Frontal cortex (tissue), 4 donors: ENCODE data around the gene SPRTN. TPM values are rescaled to one million over a fixed set of nuclear protein-coding genes. Genes with fewer than 3 reads are reported as not detected.

Experiments used
- DNase-seq, 2 donors: peaks; one replicate each; pipeline ENCODE4 v3.0.0; 2012; ENCODE audit warnings: low spot score in 2 of 2
- FAIRE-seq: peaks from 2 replicates; lab custom pipeline; 2012; peaks lifted over from hg19 to GRCh38; lab: Jason Lieb, UNC
- total RNA-seq: library from RNA; depleted of rRNA; stranded (reverse); fragments of >200 nt; gene quantifications from one replicate; pipeline ENCODE4 v1.2.3, GENCODE V29; 2014
- donor health status: control.
- donor health status: control.
- donor health status: control.

Gene SPRTN
- total RNA-seq, 1 donor from 2014 or later: 14.3 TPM

- DNase-seq: no peak
- FAIRE-seq: no peak
These were observed 36.3 kb downstream of the SPRTN start for GRCh38 chr1:231374394-231374793.

GRCh38 chr1:231376101-231376500 lies 38.0 kb downstream of the SPRTN start:
- FAIRE-seq: no peak

GRCh38 chr1:231376875-231377549 lies 38.9 kb downstream of the SPRTN start:
- no peak for FAIRE-seq
- DNase-seq: no peak

More at GRCh38 chr1:231376101-231376500, 38.0 kb downstream of the SPRTN start:
- no peak for DNase-seq

- no peak for DNase-seq
- FAIRE-seq: no peak
These were observed 43.6 kb downstream of the SPRTN start for GRCh38 chr1:231381729-231382128.

GRCh38 chr1:231382426-231382825 lies 44.3 kb downstream of the SPRTN start:
- DNase-seq (no peak), FAIRE-seq (no peak)

GRCh38 chr1:231383159-231383860 lies 45.2 kb downstream of the SPRTN start:
- DNase-seq (no peak), FAIRE-seq (no peak)

- FAIRE-seq: no peak
- DNase-seq: no peak
These were observed 46.8 kb downstream of the SPRTN start for GRCh38 chr1:231384696-231385415.

- DNase-seq (no peak), FAIRE-seq (no peak)
These were observed 47.3 kb downstream of the SPRTN start for GRCh38 chr1:231385416-231385748.

- no peak for DNase-seq
- FAIRE-seq: no peak
These were observed 48.4 kb downstream of the SPRTN start for GRCh38 chr1:231386466-231386865.

GRCh38 chr1:231387770-231388669 lies 49.9 kb downstream of the SPRTN start:
- DNase-seq: no peak
- FAIRE-seq: no peak

- FAIRE-seq (no peak), DNase-seq (no peak)
These were observed 52.0 kb downstream of the SPRTN start for GRCh38 chr1:231390071-231390470.

- DNase-seq: no peak
- FAIRE-seq: no peak
These were observed 54.5 kb downstream of the SPRTN start for GRCh38 chr1:231392389-231393131.

GRCh38 chr1:231393668-231394067 lies 55.6 kb downstream of the SPRTN start:
- FAIRE-seq: no peak
- DNase-seq: no peak

GRCh38 chr1:231395076-231395997 lies 57.2 kb downstream of the SPRTN start:
- FAIRE-seq: no peak
- no peak for DNase-seq

- DNase-seq (no peak), FAIRE-seq (no peak)
These were observed 57.9 kb downstream of the SPRTN start for GRCh38 chr1:231395998-231396390.

- no peak for DNase-seq
- no peak for FAIRE-seq
These were observed 58.5 kb downstream of the SPRTN start for GRCh38 chr1:231396643-231397042.

- DNase-seq (no peak), FAIRE-seq (no peak)
These were observed 60.0 kb downstream of the SPRTN start for GRCh38 chr1:231397886-231398671.

- FAIRE-seq: no peak
These were observed 63.4 kb downstream of the SPRTN start for GRCh38 chr1:231401478-231401877.

More at GRCh38 chr1:231401478-231401877, 63.4 kb downstream of the SPRTN start:
- no peak for DNase-seq
